Stimulated activated CD8-positive, alpha-beta memory T cell treated with anti-CD3 and anti-CD28 coated beads, Interleukin-15, amount 100 ng/mL, for 1 hour (primary cell): ENCODE results near the gene CFAP251.

Source experiments
- DNase-seq: peaks from one replicate; pipeline ENCODE4 v3.0.0-alpha.2; 2020; ENCODE audit warnings: low read depth

The CFAP251 gene

DNA sequence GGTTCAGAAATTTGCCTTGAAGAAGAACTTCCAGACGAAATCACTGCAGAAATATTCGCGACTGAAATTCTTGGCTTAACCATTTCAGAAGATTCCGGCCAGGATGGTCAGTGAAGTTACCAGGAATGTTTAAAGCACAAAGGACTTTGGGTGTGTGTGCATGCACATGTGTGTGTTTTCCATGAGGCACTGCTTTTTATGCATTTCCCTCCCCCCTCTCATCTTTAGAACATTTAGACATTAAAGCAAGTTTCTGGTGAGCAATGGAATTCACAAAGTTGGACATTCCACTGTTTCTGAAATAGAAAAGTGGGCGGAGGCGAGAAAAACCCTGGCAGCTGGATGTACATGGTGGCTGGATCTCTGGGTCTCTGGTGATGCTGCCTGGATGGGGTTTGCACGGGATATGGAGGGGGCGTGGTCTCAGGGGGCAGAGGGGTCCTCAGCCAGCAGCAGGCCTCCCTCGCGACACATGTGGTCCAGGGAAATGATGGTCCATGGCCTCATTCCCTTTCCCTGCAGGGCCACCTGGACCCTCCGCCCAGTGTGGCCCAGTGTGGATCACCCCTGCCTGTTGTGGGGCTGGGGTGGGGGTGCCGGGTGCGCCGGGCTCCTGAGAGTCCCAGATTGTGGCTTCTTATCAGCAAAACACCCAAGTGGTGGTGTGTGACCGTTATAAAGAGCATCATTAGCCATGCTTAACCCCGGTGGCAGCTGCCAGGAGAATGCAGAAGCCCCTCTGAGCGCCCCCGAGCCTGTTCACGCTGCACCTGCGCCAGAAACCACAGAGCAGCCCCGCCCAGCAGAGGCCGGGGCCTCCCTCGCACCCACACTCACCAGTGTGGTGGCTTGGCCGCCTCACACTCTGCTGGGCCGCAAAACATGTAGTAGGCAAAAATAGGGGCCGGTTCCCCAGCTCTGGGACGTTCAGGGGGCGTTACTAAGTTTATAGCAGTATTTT, 85.5 kb downstream of the CFAP251 start:
- DNase-seq: no peak

DNA sequence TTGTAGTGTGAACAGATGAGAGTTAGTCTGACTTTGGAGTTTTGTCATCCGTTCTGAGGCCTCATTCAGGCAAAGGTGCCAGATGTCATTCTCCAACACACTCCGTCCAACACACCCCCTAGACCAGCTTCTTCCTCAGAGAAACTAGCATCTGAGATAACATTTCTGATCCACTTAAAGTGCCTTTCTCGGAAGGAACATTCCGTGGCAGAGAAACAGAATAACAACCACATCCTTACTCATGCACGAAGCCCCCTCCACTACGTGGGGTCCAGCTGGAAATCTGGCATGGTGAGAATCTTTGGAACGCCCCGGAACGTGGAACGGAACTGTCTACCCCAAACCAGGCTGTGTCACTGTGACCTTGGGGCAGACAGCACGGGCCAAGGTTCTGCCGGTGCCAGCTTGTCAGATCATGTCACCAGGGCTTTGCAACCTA, 86.3 kb downstream of the CFAP251 start:
- no peak for DNase-seq

DNA sequence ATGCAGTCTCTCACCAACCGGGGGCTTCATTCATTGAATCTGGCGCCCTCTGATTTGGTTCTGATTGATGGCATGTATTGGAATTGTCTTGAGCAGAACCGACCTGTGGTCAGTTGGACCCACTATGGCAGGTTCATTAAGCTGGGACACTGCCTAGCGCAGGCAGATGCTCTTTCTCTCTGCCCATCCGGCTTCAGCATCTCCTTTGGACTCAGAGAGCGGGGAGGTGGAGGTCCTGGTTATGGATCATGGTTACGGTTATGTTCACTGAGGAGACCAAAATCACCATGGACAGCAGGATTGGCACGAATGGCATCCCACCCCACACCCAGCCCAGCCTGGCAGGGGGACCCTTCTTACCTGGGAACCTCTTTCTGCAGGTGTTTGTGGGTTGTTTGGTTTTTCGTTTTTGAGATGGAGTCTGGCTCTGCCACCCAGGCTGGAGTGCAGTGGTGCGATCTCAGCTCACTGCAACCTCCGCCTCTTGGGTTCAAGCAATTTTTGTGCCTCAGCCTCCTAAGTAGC, 86.9 kb downstream of the CFAP251 start:
- DNase-seq: no peak

DNA sequence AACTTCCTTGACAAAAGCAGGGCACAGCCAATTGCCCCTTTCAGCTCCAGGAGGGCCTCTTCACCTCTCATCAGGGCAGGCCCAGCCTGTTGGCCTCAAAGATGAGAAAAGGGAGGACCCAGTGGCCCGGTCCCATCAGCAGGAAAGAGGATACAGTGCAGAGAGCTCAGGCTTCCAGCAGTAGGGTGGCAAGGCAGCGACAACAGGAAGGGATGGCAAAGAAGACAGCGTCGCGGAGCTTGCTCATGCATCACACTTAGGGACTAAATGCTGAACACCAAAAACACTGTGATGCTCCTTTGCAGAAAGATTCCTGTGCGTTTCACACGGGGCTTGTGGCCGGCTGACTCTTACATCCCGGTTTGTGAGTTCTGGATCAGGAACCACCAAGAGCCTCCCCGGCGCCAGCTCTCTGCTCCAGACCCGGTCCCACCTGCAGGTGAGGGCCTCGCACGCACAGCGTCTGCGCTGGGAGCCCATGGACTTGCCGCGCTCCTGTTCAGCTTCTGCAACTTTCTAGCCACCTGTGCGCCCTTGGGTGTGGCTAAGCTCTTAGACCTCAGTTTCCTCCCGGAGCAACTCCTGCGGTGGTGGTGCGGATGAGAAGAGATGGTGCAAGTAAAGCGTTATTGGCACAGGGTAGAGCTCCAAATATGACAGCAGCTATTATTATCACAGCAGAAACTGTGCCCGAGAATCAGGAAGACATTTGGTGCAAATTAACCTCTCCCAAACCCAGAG, 88.0 kb downstream of the CFAP251 start:
- no peak for DNase-seq

DNA sequence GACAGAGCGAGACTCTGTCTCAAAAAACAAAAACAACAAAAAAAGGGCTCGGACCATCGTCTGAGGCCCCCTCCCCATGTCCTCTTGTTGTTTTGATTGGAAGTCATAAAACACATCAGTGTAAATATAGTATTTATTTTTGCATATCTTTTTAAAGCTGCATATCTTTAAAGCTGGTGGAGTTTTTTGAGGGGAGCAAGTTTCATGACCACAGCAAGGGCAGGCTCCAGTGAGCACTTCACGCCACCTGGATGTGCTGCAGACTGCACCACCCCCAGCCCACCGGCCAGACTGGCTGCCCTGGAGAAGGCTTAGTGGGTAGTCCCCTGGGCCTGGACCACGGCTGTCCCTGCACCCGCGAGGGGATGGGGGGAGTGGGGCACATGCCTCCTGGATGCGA, 91.3 kb downstream of the CFAP251 start:
- DNase-seq: no peak

DNA sequence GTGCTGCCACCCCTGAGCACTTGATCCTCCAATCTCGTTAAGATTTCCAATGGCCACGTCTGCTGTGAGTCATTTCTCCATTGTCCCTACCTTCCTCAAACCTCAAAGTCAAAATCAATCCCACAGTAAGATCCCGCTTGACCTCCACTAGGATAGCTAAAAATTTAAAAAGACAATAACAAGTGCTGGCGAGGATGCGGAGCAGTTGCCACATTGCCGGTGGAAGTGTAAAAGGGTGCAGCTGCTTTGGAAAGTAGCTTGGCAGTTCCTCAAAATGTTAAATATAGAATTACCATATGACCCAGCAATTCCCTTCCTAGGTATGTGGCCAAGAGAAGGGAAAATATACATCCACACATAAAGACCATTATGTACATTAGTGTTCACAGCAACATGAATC, 93.8 kb downstream of the CFAP251 start:
- DNase-seq: no peak

DNA sequence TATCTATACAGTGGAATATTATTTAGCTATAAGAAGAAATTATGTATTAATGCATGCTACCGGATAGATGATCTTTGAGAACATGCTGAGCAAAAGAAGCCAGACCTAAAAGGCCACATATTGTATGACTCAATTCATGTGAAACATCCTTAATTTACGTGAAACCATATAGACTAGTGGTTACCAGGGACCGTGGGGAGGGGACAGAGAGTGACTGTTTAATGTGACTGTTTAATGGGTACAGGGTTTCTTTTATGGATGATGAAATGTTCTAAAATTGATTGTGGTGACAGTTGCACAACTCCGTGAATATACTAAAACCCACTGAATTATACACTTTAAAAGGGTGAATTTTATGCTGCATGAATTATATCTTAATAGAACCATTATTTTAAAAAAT, 94.7 kb downstream of the CFAP251 start:
- no peak for DNase-seq

DNA sequence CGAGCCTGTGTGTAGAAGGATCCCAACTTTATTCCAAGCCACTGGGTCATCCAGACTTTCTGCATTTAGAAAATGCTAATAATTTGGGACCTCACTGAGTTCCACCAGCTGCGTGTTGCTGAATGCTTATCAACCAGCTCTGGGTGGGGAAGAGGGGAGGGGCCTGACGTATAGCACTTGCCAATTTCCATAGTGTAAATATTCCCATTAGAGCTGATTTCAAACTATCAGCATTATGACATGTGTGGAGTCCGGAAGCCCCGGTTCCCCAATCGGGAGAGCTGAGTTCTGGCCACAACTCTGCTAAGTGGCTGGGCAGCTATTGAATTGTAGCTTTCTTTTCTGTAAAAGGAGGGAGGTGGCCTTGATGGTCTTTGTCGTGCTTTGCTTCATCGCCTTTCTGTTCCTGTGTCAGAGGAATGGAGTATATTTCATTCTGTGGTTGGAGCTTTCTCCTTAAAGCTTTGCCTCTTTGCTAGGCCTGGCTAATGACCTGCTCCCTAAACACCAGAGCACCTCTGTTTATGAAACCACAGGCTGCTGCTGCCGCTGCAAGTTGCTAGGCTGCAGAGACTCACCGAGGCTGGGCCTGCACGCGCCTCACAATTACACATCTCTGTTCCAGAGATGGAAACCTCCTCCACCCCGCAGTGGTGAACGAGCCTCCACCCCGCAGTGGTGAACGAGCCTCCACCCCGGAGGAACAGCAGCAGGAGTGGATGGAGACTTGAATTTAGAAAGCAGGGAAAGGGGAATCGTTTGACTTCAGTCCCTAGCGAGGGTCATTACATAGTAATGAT, 95.6 kb downstream of the CFAP251 start:
- no peak for DNase-seq

DNA sequence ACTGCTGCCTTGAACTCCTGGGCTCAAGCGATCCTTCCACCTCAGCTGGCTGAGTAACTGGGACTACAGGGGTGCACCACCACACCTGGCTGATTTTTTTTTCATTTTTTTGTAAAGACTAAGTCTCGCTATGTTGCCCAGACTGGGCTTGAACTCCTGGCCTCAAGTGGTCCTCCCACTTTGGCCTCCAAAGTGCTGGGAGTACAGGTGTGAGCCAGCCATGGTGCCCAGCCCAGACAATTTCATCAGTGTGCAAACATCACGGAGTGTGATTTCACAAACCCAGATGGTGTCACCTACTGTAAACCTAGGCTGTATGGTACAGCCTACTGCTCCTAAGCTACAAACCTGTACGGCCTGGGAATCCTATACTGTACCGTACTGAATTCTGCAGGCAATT, 96.4 kb downstream of the CFAP251 start:
- no peak for DNase-seq

DNA sequence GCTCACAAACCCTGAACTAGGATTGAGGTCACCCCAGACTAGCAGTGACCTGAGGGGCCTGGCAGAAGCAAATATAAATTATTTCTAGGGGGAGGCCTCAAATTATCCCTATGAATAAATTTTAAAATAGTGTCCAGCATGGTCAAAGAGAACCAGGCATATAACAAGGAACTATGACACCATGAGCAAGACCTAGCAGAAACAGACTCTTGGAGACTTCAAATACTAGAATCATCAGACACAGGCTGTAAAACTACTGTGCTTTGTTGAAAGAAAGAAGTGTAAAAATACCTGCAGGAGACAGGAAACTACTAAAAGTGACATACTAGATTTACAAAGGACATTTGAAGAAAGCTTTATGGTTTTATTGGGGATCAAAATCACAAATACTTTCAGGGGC, 100.1 kb downstream of the CFAP251 start:
- no peak for DNase-seq

DNA sequence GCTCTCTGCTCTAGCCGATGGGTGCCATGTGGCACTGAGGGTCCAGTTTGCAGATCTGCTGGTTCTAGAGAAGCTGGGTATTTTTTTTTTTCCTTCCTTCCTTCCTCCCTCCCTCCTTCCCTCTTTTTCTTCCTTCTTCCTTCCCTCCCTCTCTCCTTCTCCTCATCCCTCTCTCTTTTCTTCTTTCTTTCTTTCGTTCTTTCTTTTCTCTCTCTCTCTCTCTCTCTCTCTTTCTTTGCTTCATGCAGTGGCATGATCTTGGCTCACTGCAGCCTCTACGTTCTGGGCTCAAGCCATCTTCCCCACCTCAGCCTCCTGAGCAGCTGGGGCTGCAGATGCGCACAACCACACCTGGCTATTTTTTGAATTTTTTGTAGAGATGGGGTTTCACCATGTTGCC, 100.5 kb downstream of the CFAP251 start:
- no peak for DNase-seq

DNA sequence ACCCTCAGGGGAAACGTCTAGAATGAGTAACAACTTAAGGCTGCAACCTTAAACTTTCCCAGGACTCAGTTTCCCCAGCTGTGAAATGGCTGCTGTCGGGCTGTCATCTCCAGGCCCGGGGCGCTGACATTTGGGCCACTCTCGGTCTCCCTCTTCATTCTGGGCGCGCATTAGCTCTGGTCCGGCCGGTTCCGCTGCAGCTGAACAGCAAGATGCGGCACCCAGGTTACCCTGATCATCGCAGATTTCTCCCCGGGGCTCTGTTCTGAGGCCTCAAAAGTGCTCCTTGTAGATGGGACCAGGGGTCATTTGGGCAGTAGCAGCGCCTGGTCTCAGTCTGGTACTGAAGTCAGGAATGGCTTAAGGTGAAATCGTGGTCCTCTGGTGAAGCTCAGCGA, 102.4 kb downstream of the CFAP251 start:
- no peak for DNase-seq

DNA sequence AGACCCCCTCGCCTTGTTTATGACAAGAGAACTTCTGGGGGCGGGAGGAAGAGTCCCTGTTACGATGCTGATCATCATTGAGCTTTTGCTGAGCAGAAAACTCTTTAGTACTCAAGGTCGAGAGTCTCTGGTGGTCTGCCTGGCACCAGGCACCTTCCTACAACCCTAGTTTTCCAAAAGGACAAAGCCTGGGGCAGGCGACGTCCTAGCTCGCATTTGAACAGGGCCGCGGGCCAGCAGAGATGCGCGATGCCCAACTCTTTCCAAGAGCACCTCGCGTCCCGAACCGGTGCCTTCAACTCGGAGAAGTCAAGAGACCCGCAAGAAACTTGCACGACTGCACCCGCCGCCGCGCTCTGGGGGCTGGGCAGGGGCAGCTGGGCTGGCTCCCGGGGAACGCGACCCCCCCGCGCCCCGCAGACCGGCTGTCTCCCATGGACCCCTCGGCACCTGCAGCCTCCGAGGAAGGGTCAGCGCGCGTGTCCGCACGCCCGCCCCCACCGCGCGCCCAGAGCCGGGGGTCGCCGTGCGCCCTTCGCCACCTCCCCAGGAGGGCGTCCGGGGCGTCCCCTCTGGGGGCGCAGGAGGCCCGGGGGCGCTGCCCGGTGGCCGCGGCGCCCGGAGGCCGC, 102.9 kb downstream of the CFAP251 start:
- DNase-seq: no peak

DNA sequence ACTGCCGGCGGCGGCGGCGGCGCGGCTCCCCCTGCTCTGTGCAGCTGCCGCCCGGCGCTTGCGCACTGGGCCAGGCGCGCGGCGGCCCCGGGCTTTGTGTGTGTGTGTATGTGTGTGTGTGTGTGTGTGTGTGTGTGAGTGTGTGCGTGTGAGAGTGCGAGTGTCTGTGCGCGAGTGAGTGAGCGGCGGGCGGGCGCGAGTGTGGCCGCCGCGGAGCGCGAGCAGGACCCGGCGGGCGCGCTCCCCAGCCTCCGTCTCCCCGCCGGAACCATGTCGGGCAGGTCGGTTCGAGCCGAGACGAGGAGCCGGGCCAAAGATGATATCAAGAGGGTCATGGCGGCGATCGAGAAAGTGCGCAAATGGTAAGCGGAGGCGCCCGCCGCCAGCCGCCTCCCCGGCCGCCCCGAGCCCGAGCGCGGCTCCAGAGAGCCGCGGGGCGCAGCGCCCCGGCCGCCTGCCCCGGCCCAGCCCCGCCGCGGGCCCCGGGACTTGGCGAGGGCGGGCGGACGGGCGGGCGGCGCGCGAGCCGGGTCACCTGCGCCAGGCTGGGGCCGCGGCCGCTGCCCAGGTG, 103.5 kb downstream of the CFAP251 start, which contains the start of gene BCL7A:
TSS of gene BCL7A (plus strand) at position 63 of the 571 bp plus-strand sequence. CDS start at position 271, 208 bp downstream.
- DNase-seq: no peak

DNA sequence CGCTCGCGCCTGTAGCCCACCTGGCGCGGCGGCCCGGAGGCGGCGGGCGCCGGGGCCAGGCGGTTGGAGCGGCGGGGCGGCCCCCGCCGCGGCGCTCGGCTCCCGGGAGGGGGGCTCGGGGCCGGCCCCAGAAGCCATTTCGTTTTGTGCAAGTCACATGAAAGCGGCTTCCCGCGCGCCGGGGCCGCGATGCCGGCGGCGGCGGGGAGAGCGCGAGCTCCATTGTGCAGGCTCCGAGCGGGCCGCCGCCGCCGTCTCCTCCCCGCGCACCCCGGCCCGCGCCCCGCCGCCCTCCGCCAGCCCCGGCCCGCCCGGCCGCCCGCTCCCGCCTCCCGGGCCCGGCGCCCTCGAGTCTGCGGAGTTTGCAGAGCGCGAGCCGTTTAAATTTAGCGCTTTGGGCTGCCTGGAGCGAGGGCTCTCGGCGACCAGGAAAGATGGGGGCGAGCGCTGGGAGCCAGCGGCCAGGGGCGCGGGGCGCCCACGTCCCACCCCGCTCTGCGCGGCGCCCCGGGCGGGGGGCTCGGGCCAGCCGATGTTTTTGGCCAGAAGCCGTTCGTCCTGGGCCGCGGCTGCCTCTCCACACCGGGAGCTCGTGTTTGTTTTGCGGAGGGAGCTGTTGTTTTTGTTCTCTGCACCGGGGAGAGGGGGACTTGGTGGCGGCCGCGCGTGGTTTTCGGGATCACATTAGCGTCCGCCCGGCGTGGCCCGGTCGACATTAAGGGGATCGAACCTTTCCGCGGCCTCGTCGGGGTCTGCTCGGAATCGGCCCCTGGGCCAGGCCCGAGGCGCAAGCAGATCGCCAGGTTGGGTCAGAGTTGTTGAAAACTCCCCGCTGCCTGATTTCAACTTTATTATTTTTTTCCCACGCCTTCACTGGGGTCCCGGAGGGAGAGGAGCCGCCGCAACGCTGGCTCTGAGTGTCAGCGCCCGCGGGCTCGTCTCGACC, 104.3 kb downstream of the CFAP251 start:
- DNase-seq: no peak

DNA sequence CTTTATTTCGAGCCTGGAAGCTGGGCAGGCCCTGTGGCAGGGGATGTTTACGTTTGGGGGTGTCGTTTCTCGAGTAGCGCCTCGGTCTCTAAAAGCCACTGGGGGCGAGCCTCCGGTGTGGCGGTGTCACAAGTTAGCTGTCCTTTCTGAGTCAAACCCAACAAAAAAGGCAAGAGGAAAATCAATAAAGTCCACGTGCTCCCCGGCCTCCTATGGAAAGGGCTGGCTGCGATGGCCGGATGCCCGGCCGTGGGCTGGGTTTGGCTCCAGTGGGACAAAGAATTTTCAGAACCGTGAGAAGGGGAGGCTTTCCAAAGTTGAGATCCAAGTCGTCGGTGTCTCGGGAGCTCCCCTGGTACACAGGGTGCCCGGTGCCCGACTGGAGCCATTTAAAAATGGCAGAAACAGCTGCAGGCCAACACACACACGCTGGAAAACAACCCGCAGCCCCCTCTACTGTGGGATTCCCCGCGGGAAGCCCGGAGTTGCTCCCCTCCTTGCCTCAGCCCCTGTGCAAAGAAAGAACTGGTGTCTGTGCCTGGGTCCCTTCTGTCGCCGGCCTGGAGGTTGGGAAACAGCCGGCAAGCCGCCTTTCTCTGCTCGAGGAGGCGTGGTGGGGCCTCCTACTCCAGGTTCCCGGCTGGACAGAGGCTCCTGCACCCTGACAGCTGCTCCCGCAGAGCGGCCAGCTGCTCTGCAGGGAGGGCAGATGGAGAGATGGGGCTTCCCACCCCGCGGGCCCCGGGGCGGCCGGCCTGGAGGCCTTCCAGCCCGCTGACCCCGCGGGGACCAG, 105.1 kb downstream of the CFAP251 start:
- no peak for DNase-seq

DNA sequence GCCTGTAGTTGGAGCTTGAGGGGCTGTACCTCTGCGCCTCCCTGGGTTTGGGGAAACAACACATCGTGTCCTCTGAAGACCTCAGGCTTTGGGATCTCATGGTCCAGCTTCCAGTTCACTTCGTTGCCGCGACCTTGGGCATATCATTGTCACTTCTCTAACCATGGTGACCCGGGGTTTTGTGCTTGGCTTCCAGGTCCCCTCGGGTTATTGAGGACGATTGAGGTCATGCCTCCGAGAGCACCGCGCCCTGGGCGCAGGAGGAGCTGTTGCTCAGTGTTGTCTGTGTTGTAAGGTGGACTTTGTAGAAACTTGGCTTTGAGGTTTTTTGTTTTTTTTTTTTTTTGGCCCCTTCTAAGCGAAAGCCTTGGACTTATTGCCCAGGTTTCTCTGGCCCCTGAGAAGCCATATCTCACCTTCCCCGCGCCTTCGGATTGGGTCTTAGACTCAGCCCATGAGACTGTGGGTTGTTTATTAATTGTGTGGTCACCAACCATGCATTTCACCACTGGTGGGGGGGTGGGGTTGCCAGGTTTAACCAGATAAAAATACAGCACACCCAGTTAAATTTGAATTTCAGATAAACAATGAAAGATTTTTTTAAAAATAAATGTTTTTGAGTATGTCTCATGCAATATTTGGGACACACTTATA, 105.9 kb downstream of the CFAP251 start:
- no peak for DNase-seq

DNA sequence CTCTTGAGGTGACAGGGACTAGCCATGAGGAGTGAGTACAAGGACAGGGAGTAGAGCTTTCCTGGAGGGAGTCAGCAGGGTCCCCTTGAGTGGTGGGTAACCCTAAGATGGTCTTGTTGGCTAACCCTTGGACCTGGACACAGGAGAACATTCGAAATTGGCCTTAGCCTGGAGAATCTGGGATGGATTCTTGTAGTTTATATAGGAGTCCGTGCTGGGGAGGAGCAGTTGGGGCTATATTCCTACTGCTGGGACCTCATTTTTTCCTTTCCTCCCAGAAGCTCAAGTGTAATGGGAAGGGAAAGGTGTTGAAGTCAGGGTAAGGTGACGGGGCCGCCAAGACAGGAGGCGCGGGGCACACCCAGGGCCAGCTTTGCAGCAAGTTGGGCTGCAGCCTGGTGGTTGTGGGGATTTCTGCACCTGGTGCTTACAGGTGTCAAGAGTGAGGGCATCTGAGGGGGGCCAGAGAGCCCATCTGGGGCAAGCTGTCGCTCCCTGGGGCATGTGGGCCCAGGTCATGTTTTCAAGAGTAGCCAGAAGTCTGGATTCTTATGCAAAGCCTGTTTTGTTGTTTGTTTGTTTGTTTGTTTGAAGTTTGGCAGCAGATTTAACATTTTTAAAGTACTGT, 108.4 kb downstream of the CFAP251 start:
- no peak for DNase-seq
